ENCODE results near the gene GNAQ. TPM values are rescaled to one million over a fixed set of nuclear protein-coding genes. Genes with fewer than 3 reads are reported as not detected.
"Not testable (repeated sequence)": the region's sequence is repeated elsewhere in the genome, so short reads cannot be mapped to it uniquely, and the experiment has no call there.

The GNAQ gene
- total RNA-seq, 1 experiment from 2014 or later = 28.7 TPM

DNA sequence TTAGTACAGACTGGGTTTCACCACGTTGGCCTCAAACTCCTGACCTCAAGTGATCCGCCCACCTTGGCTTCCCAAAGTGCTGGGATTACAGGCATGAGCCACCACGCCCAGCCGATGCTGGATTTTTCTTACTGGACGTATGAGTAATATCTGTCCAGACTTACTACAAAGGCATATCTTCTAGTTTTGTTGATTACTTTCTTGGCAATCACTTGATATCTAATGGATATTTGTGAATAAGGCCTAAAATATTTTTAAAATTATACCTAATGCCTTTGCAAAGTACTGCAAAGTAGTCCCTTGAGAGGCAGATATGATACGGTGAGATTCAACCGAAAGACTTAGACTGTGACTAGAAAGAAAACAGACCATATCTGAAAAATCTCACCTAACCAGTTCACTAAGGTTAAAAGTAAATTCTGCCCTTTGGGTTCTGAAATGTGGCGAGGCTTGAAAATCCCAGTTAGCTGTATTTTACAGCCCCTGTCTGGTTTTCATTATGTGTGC lies 152.1 kb downstream of the GNAQ start (continued):
- TF ChIP-seq, protein P1, sequence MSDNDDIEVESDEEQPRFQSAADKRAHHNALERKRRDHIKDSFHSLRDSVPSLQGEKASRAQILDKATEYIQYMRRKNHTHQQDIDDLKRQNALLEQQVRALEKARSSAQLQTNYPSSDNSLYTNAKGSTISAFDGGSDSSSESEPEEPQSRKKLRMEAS (IDR thresholded peaks at IDR 0.05) = peak; percentile 58; the same call in 1 of the 2 replicates
- TF ChIP-seq POLR2A (IDR thresholded peaks at IDR 0.05; ENCODE audit: borderline replicate concordance, extremely low read depth, insufficient read depth, insufficient read length) = no peak

DNA sequence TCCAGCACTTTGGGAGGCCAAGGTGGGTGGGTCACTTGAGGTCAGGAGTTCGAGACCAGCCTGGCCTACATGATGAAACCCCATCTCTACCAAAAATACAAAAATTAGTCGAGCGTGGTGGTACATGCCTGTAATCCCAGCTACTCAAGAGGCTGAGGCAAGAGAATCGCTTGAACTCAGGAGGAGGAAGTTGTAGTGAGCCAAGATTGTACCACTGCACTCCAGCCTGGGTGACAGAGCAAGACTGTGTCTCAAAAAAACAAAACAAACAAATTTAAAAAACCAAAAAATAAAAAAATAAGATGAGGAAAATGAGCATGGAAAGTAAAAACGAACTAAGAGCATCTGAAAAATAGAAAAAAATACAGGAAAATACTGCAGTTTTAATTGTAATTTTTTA lies 152.8 kb downstream of the GNAQ start:
- RAD21 ChIA-PET (ENCODE audit: low non-redundant PET in 1 of 2, low total read pairs in 2 of 2, uncharacterized antibody in 2 of 2, unreplicated experiment in 2 of 2); H4K20me1 ChIP-seq (ENCODE audit: insufficient read depth); H3K9ac ChIP-seq (ENCODE audit: low read length); DNase-seq (ENCODE audit: low read depth, low spot score); H3K9me3 ChIP-seq (ENCODE audit: control insufficient read depth in 1 of 2, insufficient read depth in 1 of 2, low read depth in 1 of 2, low read length in 2 of 2); H3K27me3 ChIP-seq (ENCODE audit: insufficient read depth, low read length); intact Hi-C loops (cut with micrococcal nuclease); H3K79me2 ChIP-seq (ENCODE audit: insufficient read depth, low read length); H3K9me2 ChIP-seq (ENCODE audit: insufficient read depth); H2AFZ ChIP-seq (ENCODE audit: low read depth, low read length, poor library complexity, severe bottlenecking); H3K36me3 ChIP-seq (ENCODE audit: control insufficient read depth in 1 of 2, insufficient read depth in 2 of 2, low read length in 2 of 2); CTCF ChIA-PET; ATAC-seq; POLR2A ChIA-PET; BruUV-seq (replicated peaks): not testable (repeated sequence)
- Histone ChIP-seq H3K4me3 (replicated peaks in 1 of 2; ENCODE audit: low read depth in 1 of 2, low read length in 2 of 2) (peak overlapping the region in 1 of 2 experiments; percentile 16; a peak in 1 of 4 replicates), H3K4me2 (ENCODE audit: low read length) (peak overlapping the region; percentile 67), H3K27ac (ENCODE audit: low read depth, low read length) (peak overlapping the region; percentile 69), H3K4me1 (ENCODE audit: control insufficient read depth in 1 of 2, insufficient read depth in 2 of 2, low read length in 2 of 2) (peaks cover 25 to 33% of the 10 kb centered on the region in 2 experiments)

DNA sequence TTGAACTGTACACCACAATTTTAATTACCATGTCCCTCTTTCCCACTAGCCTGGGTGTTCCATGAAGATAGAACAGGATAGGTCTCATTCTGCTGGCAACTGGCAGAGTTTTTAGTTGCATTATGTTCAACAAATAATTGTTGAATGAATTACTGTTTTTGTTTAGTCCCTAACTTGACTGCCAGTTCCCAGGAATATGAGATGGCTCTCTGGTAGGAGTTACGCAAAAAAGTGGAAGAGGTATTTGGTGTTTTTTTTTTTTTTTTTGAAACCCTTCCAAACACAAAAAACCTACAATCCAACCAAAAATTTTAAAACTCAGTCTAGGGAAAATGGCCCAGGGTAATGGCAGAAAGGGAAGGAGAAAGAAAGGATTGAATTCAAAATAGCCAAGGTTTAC lies 153.6 kb downstream of the GNAQ start:
- Histone ChIP-seq H3K4me1 (ENCODE audit: control insufficient read depth in 1 of 2, insufficient read depth in 2 of 2, low read length in 2 of 2) (peaks cover 25 to 30% of the 10 kb centered on the region in 2 experiments), H3K4me2 (ENCODE audit: low read length) (no peak overlapping the region), H3K4me3 (replicated peaks in 1 of 2; ENCODE audit: low read depth in 1 of 2, low read length in 2 of 2) (no peak overlapping the region), H3K27ac (ENCODE audit: low read depth, low read length) (no peak overlapping the region), H3K27me3 (ENCODE audit: insufficient read depth, low read length) (no peaks in the 10 kb centered on the region), H3K9me3 (ENCODE audit: control insufficient read depth in 1 of 2, insufficient read depth in 1 of 2, low read depth in 1 of 2, low read length in 2 of 2) (no peaks in the 10 kb centered on the region), H3K36me3 (ENCODE audit: control insufficient read depth in 1 of 2, insufficient read depth in 2 of 2, low read length in 2 of 2) (no peaks in the 10 kb centered on the region), H3K79me2 (ENCODE audit: insufficient read depth, low read length) (no peaks in the 10 kb centered on the region), H4K20me1 (ENCODE audit: insufficient read depth) (no peaks in the 10 kb centered on the region), H3K9me2 (ENCODE audit: insufficient read depth) (no peaks in the 10 kb centered on the region), H3K9ac (ENCODE audit: low read length) (no peak overlapping the region), H2AFZ (ENCODE audit: low read depth, low read length, poor library complexity, severe bottlenecking) (no peak overlapping the region)
- CTCF ChIA-PET = no interaction called here
- no TSS peak for BruUV-seq (replicated peaks)
- no peak for ATAC-seq
- RAD21 ChIA-PET (ENCODE audit: low non-redundant PET in 1 of 2, low total read pairs in 2 of 2, uncharacterized antibody in 2 of 2, unreplicated experiment in 2 of 2) = no interaction called here
- intact Hi-C loops (cut with micrococcal nuclease) = no loop called here
- POLR2A ChIA-PET = no interaction called here
- DNase-seq (ENCODE audit: low read depth, low spot score) = no peak
- TF ChIP-seq FOSL1 (IDR thresholded peaks at IDR 0.05; ENCODE audit: low read depth) (no peak), POLR2AphosphoS5 (IDR thresholded peaks at IDR 0.05; ENCODE audit: low read depth, low read length) (no peak), ZNF274 (IDR thresholded peaks at IDR 0.05; ENCODE audit: low read depth, low read length) (no peak), POLR2A (IDR thresholded peaks at IDR 0.05; ENCODE audit: borderline replicate concordance, extremely low read depth, insufficient read depth, insufficient read length) (no peak), EGR1 (IDR thresholded peaks at IDR 0.05; ENCODE audit: low read depth) (no peak), SRF (IDR thresholded peaks at IDR 0.05; ENCODE audit: low read depth) (no peak), TCF7L2 (IDR thresholded peaks at IDR 0.05; ENCODE audit: borderline replicate concordance, extremely low read depth, insufficient read depth, insufficient read length) (no peak), RAD21 (IDR thresholded peaks at IDR 0.05; ENCODE audit: low read depth) (no peak), JUND (IDR thresholded peaks at IDR 0.05) (no peak), SP1 (IDR thresholded peaks at IDR 0.05; ENCODE audit: low read depth) (no peak), ELF1 (IDR thresholded peaks at IDR 0.05; ENCODE audit: borderline replicate concordance, low read depth) (no peak), EZH2phosphoT487 (IDR thresholded peaks at IDR 0.05; ENCODE audit: borderline replicate concordance) (no peak), YY1 (IDR thresholded peaks at IDR 0.05; ENCODE audit: extremely low read depth, insufficient replicate concordance, low read depth, low read length) (no peak), CEBPB (IDR thresholded peaks at IDR 0.05; ENCODE audit: low read depth) (no peak)
- TF ChIP-seq, protein P1 (IDR thresholded peaks at IDR 0.05) = no peak
- TF ChIP-seq, protein P2, sequence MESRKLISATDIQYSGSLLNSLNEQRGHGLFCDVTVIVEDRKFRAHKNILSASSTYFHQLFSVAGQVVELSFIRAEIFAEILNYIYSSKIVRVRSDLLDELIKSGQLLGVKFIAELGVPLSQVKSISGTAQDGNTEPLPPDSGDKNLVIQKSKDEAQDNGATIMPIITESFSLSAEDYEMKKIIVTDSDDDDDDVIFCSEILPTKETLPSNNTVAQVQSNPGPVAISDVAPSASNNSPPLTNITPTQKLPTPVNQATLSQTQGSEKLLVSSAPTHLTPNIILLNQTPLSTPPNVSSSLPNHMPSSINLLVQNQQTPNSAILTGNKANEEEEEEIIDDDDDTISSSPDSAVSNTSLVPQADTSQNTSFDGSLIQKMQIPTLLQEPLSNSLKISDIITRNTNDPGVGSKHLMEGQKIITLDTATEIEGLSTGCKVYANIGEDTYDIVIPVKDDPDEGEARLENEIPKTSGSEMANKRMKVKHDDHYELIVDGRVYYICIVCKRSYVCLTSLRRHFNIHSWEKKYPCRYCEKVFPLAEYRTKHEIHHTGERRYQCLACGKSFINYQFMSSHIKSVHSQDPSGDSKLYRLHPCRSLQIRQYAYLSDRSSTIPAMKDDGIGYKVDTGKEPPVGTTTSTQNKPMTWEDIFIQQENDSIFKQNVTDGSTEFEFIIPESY (IDR thresholded peaks at IDR 0.05; ENCODE audit: extremely low read depth, insufficient replicate concordance, low read length) = no peak
